ENCODE results near the gene MELTF. TPM values are rescaled to one million over a fixed set of nuclear protein-coding genes. Genes with fewer than 3 reads are reported as not detected.
A peak's percentile ranks its signal among the peaks of the same experiment; 100 is the strongest.

MELTF gene
- total and polyA plus RNA-seq, 2 donors from 2014 or later, result 6.1 to 8.7 TPM

GRCh38 chr3:197015790-197016736, 13.6 kb downstream of the MELTF start:
- Histone ChIP-seq H3K9ac (ENCODE audit: low read length in 3 of 3) (no peak overlapping the region), H3K9me3 (ENCODE audit: control insufficient read depth in 2 of 3, insufficient read depth in 1 of 3, low read length in 3 of 3) (no peaks in the 10 kb centered on the region), H3K4me1 (ENCODE audit: control insufficient read depth in 2 of 3, insufficient read depth in 2 of 3, low read depth in 1 of 3, low read length in 3 of 3) (no peaks in the 10 kb centered on the region), H3K27ac (ENCODE audit: low read depth in 2 of 2, low read length in 2 of 2) (no peak overlapping the region), H3K36me3 (ENCODE audit: control insufficient read depth in 2 of 3, insufficient read depth in 3 of 3, low read length in 3 of 3) (no peaks in the 10 kb centered on the region), H3K27me3 (ENCODE audit: control insufficient read depth, insufficient read depth, low read length) (no peaks in the 10 kb centered on the region), H3K4me3 (ENCODE audit: low read length in 3 of 3) (no peak overlapping the region)
- TF ChIP-seq CTCF (IDR thresholded peaks at IDR 0.05; ENCODE audit: borderline replicate concordance, extremely low read depth, insufficient read depth), result no peak
- FAIRE-seq (no peak), DNase-seq (peak in 1 of 5 donors; percentile 29)
- intact Hi-C loops (cut with DNase I), result no loop called here

GRCh38 chr3:197014942-197015575, 14.6 kb downstream of the MELTF start:
- intact Hi-C loops (cut with DNase I), result no loop called here
- Histone ChIP-seq H3K27ac (ENCODE audit: low read depth in 2 of 2, low read length in 2 of 2) (no peak overlapping the region), H3K36me3 (ENCODE audit: control insufficient read depth in 2 of 3, insufficient read depth in 3 of 3, low read length in 3 of 3) (no peaks in the 10 kb centered on the region), H3K9me3 (ENCODE audit: control insufficient read depth in 2 of 3, insufficient read depth in 1 of 3, low read length in 3 of 3) (no peaks in the 10 kb centered on the region), H3K9ac (ENCODE audit: low read length in 3 of 3) (no peak overlapping the region), H3K27me3 (ENCODE audit: control insufficient read depth, insufficient read depth, low read length) (no peaks in the 10 kb centered on the region), H3K4me3 (ENCODE audit: low read length in 3 of 3) (no peak overlapping the region), H3K4me1 (ENCODE audit: control insufficient read depth in 2 of 3, insufficient read depth in 2 of 3, low read depth in 1 of 3, low read length in 3 of 3) (no peaks in the 10 kb centered on the region)
- FAIRE-seq (no peak), DNase-seq (peak in 1 of 5 donors; percentile 70)
- TF ChIP-seq CTCF (IDR thresholded peaks at IDR 0.05; ENCODE audit: borderline replicate concordance, extremely low read depth, insufficient read depth), result no peak

- intact Hi-C loops (cut with DNase I), result no loop called here
- DNase-seq, result peak in 1 of 5 donors; percentile 25
- Histone ChIP-seq H3K4me3 (ENCODE audit: low read length in 3 of 3) (no peak overlapping the region), H3K4me1 (ENCODE audit: control insufficient read depth in 2 of 3, insufficient read depth in 2 of 3, low read depth in 1 of 3, low read length in 3 of 3) (no peaks in the 10 kb centered on the region), H3K27me3 (ENCODE audit: control insufficient read depth, insufficient read depth, low read length) (no peaks in the 10 kb centered on the region), H3K27ac (ENCODE audit: low read depth in 2 of 2, low read length in 2 of 2) (no peak overlapping the region), H3K36me3 (ENCODE audit: control insufficient read depth in 2 of 3, insufficient read depth in 3 of 3, low read length in 3 of 3) (no peaks in the 10 kb centered on the region), H3K9me3 (ENCODE audit: control insufficient read depth in 2 of 3, insufficient read depth in 1 of 3, low read length in 3 of 3) (no peaks in the 10 kb centered on the region), H3K9ac (ENCODE audit: low read length in 3 of 3) (no peak overlapping the region)
- TF ChIP-seq CTCF (IDR thresholded peaks at IDR 0.05; ENCODE audit: borderline replicate concordance, extremely low read depth, insufficient read depth), result no peak
- no peak for FAIRE-seq
These were observed 15.6 kb downstream of the MELTF start for GRCh38 chr3:197014024-197014423.

Measured in kidney (tissue), 14 donors.